Measurements from ENCODE around the gene KCTD11.

Gene KCTD11

DNA sequence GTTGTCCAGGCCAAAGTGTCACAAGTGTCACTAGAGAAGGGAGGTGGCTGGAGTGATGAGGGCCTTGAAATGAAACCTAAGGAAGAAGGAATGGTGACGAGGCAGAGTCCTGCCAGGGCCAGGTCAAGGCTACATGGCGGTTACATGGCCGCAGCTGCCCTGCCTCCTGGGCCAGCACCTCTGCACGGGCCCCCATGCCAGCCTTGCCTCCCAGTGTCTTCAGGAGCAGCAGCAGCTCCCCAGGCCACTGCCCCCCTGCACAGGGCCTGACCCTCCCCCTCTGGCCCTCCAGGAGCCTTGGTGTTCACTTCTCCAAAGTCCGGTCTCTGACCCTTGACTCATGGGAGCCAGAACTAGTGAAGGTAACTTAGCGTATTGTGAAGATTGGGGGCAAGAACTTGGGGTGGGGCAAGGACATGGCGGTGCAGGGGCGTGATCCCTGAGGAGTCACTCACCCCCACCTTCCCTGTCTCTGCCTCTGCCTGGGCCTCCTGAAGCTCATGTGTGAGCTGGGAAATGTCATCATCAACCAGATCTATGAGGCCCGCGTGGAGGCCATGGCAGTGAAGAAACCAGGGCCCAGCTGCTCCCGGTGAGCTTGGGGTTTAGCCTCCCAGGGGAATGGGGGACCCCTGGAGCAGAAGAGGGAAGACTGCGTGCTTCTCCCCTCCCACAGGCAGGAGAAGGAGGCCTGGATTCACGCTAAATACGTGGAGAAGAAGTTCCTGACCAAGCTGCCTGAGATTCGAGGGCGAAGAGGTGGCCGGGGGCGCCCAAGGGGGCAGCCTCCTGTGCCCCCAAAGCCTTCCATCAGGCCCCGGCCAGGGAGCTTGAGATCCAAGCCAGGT lies 4.1 kb upstream of the KCTD11 start:
- no peak for DNase-seq (ENCODE audit: low read depth)
- TF ChIP-seq, protein P1, sequence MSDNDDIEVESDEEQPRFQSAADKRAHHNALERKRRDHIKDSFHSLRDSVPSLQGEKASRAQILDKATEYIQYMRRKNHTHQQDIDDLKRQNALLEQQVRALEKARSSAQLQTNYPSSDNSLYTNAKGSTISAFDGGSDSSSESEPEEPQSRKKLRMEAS (IDR thresholded peaks at IDR 0.05; ENCODE audit: low read depth, low read length), result no peak
- TF ChIP-seq, protein P2, sequence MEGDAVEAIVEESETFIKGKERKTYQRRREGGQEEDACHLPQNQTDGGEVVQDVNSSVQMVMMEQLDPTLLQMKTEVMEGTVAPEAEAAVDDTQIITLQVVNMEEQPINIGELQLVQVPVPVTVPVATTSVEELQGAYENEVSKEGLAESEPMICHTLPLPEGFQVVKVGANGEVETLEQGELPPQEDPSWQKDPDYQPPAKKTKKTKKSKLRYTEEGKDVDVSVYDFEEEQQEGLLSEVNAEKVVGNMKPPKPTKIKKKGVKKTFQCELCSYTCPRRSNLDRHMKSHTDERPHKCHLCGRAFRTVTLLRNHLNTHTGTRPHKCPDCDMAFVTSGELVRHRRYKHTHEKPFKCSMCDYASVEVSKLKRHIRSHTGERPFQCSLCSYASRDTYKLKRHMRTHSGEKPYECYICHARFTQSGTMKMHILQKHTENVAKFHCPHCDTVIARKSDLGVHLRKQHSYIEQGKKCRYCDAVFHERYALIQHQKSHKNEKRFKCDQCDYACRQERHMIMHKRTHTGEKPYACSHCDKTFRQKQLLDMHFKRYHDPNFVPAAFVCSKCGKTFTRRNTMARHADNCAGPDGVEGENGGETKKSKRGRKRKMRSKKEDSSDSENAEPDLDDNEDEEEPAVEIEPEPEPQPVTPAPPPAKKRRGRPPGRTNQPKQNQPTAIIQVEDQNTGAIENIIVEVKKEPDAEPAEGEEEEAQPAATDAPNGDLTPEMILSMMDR (IDR thresholded peaks at IDR 0.05; ENCODE audit: low read depth, low read length), result no peak
- TF ChIP-seq POLR2A (IDR thresholded peaks at IDR 0.05; ENCODE audit: extremely low read depth, insufficient read length) (no peak), MYC (IDR thresholded peaks at IDR 0.05; ENCODE audit: low read depth, low read length) (no peak)
- H3K4me3 ChIP-seq (ENCODE audit: low read depth, low read length), result no peak overlapping the region

DNA sequence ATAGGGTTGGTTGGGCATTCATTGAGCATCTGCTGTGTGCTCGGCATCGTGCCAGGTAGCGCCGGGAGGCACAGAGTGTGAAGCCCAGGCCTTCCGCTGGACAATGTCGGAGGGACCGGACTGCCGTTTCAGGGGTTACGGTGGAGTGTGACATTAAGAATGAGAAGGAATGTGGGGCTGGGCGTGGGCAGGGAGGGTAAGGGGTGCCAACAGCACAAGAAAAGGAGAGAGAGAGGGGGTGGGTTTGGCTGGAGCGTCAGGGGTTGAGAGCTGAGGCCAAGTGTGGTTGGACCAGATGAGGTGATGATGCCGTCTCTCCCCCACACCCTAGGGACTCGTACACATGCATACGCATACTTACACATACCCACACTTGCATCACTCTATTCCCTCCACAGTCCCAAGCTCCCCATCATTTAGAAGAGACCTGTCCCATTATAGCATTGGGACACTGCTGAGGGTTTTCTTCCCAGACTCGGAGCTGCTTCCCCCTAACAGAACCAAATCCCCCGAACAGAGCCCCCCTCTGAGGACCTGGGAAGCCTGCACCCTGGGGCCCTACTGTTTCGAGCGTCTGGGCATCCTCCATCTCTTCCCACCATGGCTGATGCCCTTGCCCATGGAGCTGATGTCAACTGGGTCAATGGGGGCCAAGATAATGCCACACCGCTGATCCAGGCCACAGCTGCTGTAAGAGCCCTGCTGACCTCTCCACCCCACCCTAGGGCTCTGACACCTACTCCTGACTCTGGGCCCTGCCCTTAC lies 3.3 kb upstream of the KCTD11 start:
- no peak for TF ChIP-seq MYC (IDR thresholded peaks at IDR 0.05; ENCODE audit: low read depth, low read length)
- TF ChIP-seq, protein P1 (IDR thresholded peaks at IDR 0.05; ENCODE audit: low read depth, low read length), result no peak
- TF ChIP-seq, protein P2 (IDR thresholded peaks at IDR 0.05; ENCODE audit: low read depth, low read length), result no peak
- no peak overlapping the region for H3K4me3 ChIP-seq (ENCODE audit: low read depth, low read length)
- peak; percentile 64 for DNase-seq (ENCODE audit: low read depth)

DNA sequence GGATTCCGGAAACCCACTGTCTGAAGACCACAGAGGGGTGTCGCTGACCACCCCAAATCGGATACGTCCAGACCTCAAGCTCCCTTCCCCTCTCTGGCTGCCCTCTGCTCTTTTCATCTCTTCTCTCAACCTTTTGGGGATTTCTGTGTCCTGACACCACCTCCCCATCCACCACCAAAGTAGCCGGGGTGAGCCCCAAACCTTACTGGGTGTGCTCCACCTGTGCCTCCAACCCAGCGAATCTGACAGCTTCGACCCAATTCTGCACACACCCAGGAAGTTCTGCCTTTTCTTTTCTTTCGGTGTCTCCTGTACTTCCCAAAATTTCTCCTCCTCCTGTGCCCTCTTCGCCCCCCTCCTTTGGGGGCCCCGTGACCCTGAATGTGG lies 534 bp downstream of the KCTD11 start:
- peak overlapping the region; percentile 49 for H3K4me3 ChIP-seq (ENCODE audit: low read depth, low read length)
- TF ChIP-seq, protein P2 (IDR thresholded peaks at IDR 0.05; ENCODE audit: low read depth, low read length), result no peak
- TF ChIP-seq POLR2A (IDR thresholded peaks at IDR 0.05; ENCODE audit: extremely low read depth, insufficient read length), result no peak
- TF ChIP-seq, protein P1 (IDR thresholded peaks at IDR 0.05; ENCODE audit: low read depth, low read length), result no peak
- no peak for TF ChIP-seq MYC (IDR thresholded peaks at IDR 0.05; ENCODE audit: low read depth, low read length)
- DNase-seq (ENCODE audit: low read depth), result no peak

DNA sequence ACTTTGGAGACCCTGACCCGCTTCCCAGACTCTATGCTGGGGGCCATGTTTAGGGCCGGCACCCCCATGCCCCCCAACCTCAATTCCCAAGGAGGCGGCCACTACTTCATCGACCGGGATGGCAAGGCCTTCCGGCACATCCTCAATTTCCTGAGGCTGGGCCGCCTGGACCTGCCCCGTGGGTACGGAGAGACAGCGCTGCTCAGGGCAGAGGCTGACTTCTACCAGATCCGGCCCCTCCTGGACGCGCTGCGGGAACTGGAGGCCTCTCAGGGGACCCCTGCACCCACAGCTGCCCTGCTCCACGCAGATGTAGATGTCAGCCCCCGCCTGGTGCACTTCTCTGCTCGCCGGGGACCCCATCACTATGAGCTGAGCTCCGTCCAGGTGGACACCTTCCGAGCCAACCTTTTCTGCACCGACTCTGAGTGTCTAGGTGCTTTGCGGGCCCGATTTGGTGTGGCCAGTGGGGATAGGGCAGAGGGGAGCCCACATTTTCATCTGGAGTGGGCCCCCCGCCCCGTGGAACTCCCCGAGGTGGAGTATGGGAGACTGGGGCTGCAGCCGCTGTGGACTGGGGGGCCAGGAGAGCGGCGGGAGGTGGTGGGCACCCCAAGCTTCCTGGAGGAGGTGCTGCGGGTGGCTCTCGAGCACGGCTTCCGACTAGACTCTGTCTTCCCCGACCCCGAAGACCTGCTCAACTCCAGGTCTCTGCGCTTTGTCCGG lies 1.1 kb downstream of the KCTD11 start:
- TF ChIP-seq POLR2A (IDR thresholded peaks at IDR 0.05; ENCODE audit: extremely low read depth, insufficient read length) (no peak), MYC (IDR thresholded peaks at IDR 0.05; ENCODE audit: low read depth, low read length) (no peak)
- TF ChIP-seq, protein P1 (IDR thresholded peaks at IDR 0.05; ENCODE audit: low read depth, low read length), result no peak
- TF ChIP-seq, protein P2 (IDR thresholded peaks at IDR 0.05; ENCODE audit: low read depth, low read length), result no peak
- no peak for DNase-seq (ENCODE audit: low read depth)
- H3K4me3 ChIP-seq (ENCODE audit: low read depth, low read length), result no peak overlapping the region

DNA sequence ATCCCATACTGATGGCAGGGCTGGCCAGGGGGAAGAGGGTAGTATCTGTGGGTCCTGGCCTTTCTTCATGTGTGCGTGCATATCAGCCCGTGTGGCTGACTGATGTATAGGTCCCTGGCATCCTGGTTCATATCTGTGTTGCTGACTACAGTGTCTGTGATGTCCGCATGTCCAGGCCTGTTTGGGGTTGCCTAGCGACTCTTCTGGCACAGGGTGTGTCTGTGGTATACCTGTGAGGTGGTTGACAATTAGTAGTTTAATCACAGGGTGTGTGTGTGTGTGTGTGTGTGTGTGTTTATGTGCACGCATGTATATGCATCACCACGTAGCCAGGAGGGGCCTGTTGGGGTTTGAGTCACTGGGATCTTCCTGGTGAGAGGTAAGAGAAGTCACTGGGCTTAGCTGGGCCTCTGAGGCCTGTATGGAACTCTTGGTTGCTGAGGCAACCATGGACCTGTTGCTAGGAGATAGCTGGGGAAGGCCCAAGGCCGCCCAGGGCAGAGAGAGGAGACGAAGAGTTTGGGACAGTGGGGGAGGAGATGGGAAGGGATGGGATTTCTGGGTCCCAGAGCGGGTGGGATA lies 2.4 kb downstream of the KCTD11 start:
- TF ChIP-seq, protein P2 (IDR thresholded peaks at IDR 0.05; ENCODE audit: low read depth, low read length), result no peak
- no peak for TF ChIP-seq POLR2A (IDR thresholded peaks at IDR 0.05; ENCODE audit: extremely low read depth, insufficient read length)
- TF ChIP-seq, protein P1 (IDR thresholded peaks at IDR 0.05; ENCODE audit: low read depth, low read length), result no peak
- TF ChIP-seq MYC (IDR thresholded peaks at IDR 0.05; ENCODE audit: low read depth, low read length), result no peak
- no peak for DNase-seq (ENCODE audit: low read depth)
- H3K4me3 ChIP-seq (ENCODE audit: low read depth, low read length), result no peak overlapping the region
